GM12892 (cell line): Measurements from ENCODE around the gene CHD2.

Source experiments
- POLR2A ChIP-seq: IDR thresholded peaks from 2 replicates; pipeline ENCODE4 v1.6.1; 2011; ENCODE audit warnings: low read depth, low read length, control low read depth
- POLR2AphosphoS5 ChIP-seq: IDR thresholded peaks from 2 replicates; pipeline ENCODE4 v1.6.1; 2011; ENCODE audit warnings: low read depth, low read length, control low read depth

- TF ChIP-seq POLR2A (no peak), POLR2AphosphoS5 (no peak)
These were observed 152.2 kb downstream of the CHD2 start for GRCh38 chr15:93052090-93052879.
